GM13977 (cell line): ENCODE results near the gene IGSF21.
"Not testable (repeated sequence)": the region's sequence is repeated elsewhere in the genome, so short reads cannot be mapped to it uniquely, and the experiment has no call there.

Experiments
- DNase-seq: peaks from one replicate; pipeline ENCODE4 v3.0.0; 2012; ENCODE audit warnings: low spot score
- in situ Hi-C: fragments of 300-500 bp; cut with MboI; formaldehyde crosslinking; loops from one replicate; pipeline ENCODE4 v1.12.0; 2022; ENCODE audit warnings: low sequenced_read_pairs, low pct_unique_long_range_greater_than_20kb, mixed read lengths, inconsistent platforms; ENCODE audit not compliant: unreplicated experiment
- TF ChIP-seq, protein P1 (sequence below): IDR thresholded peaks from 2 replicates; pipeline ENCODE4 v1.5.1; 2012; ENCODE audit warnings: mild to moderate bottlenecking, control low read depth; ENCODE audit not compliant: insufficient read depth; ENCODE audit errors: extremely low read depth, missing control alignments

Gene IGSF21

GRCh38 chr1:18413541-18414305 is 306.1 kb downstream of the IGSF21 start:
- DNase-seq: no peak
- TF ChIP-seq, protein P1, sequence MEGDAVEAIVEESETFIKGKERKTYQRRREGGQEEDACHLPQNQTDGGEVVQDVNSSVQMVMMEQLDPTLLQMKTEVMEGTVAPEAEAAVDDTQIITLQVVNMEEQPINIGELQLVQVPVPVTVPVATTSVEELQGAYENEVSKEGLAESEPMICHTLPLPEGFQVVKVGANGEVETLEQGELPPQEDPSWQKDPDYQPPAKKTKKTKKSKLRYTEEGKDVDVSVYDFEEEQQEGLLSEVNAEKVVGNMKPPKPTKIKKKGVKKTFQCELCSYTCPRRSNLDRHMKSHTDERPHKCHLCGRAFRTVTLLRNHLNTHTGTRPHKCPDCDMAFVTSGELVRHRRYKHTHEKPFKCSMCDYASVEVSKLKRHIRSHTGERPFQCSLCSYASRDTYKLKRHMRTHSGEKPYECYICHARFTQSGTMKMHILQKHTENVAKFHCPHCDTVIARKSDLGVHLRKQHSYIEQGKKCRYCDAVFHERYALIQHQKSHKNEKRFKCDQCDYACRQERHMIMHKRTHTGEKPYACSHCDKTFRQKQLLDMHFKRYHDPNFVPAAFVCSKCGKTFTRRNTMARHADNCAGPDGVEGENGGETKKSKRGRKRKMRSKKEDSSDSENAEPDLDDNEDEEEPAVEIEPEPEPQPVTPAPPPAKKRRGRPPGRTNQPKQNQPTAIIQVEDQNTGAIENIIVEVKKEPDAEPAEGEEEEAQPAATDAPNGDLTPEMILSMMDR: no peak
- in situ Hi-C loops: no loop called here

DNA sequence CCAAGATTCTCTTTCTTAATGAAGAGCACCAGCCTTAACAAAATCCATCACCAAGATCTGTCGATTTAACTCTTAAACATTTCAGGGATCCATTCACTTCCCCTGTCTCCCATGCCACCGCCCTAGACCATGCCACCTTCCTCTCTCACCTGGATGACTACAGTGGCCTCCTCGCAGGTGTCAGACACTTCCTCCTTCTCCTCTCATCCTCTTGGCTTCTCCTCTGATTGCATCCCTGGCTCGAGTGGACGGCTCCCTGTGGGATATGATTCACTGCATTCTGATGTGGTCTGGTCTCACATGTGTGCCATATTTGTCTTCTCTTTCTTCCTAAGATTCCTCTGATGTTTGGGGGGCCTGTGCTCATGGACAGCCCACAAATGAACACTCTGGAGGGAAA is 306.7 kb downstream of the IGSF21 start:
- in situ Hi-C loops: no loop called here
- no peak for DNase-seq
- TF ChIP-seq, protein P1: no peak

GRCh38 chr1:18414872-18415447 is 307.4 kb downstream of the IGSF21 start:
- in situ Hi-C loops: no loop called here
- no peak for DNase-seq
- TF ChIP-seq, protein P1: no peak

DNA sequence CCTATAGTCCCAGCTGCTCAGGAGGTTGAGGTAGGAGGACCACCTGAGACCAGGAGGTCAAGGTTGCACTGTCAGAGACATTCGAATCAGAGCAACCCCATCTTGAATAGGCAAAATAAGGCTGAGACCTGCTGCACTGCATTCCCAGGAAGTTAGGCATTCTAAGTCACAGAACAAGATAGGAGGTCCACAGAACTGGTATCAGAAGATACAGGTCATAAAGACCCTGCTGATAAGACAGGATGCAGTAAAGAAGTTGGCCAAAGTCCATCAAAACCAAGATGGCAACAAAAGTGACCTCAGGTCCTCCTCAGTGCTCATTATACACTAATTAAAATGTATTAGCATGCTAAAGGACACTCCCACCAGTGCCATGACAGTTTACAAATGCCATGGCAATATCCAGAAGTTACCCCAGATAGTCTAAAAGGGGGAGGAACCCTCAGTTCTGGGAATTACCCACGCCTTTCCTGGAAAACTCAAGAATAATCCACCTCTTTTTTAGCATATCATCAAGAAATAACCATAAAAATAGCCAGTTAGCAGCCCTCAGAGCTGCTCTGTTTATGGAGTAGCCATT is 307.9 kb downstream of the IGSF21 start:
- TF ChIP-seq, protein P1: no peak
- no peak for DNase-seq
- in situ Hi-C loops: no loop called here

DNA sequence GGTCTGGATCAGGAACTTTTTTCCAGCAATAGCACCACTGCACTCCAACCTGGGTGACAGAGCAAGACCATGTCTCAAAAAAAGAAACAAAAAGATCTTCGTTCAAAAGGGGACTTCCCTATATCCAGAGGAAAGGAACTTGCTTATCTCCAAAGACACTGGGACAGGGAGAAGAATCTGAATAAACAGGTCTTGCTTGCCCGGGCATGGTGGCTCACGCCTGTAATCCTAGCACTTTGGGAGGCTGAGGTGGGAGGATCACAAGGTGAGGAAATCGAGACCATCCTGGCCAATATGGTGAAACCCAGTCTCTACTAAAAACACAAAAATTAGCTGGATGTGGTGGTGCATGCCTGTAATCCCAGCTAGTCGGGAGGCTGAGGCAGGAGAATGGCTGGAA is 308.5 kb downstream of the IGSF21 start:
- in situ Hi-C loops, DNase-seq: not testable (repeated sequence)

GRCh38 chr1:18417316-18418269 is 310.0 kb downstream of the IGSF21 start:
- TF ChIP-seq, protein P1: no peak
- DNase-seq: no peak
- in situ Hi-C loops: no loop called here
